ENCODE results near the gene NTF3. TPM values are rescaled to one million over a fixed set of nuclear protein-coding genes. Genes with fewer than 3 reads are reported as not detected.

The NTF3 gene
- 2.5 and 2.9 TPM in 2 replicates for polyA plus RNA-seq (2013)

GRCh38 chr12:5432011-5432400, at the start of gene NTF3:
TSS of gene NTF3 (plus strand) at chr12:5432108. CDS start at chr12:5432325, 217 bp downstream.
- H3K18ac ChIP-seq (ENCODE audit: low read length) = peak within 1 kb of the TSS; percentile 25
- H2BK12ac ChIP-seq (ENCODE audit: low read length) = no peak within 1 kb of the TSS
- H3K23ac ChIP-seq (ENCODE audit: low read length) = no peak within 1 kb of the TSS

DNA sequence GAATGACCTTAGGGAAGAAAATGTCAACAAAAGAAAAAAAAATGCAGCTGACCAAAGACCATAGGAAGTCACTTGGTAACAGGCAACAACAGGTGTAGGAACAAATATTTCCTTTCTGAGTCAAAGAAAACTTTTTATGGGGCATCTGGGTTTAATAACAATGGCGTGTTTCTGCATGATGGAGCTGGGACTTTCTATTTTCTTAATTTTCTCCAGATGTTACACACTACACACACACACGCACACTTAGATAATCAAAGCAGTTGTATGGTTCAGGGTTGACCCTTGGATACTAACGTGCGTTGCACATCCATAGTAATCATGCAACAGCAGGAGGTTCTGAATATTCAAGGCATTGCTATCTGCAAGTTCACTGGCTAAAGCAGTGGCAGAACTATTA, 47.9 kb upstream of the NTF3 start:
- no peaks in the 10 kb centered on the region for H3K79me2 ChIP-seq (ENCODE audit: control insufficient read depth, insufficient read depth, low read length, poor library complexity)
- no peak overlapping the region for H2BK120ac ChIP-seq (ENCODE audit: insufficient read depth, low read length, poor library complexity)
- no peak overlapping the region for H3K27ac ChIP-seq (ENCODE audit: low read depth, low read length)
- no peak overlapping the region for H3K18ac ChIP-seq (ENCODE audit: low read length)
- H4K12ac ChIP-seq (ENCODE audit: low read depth, low read length) = no peak overlapping the region
- H3K4me1 ChIP-seq (ENCODE audit: control insufficient read depth in 1 of 2, insufficient read depth in 2 of 2, low read length in 2 of 2) = peaks cover 5 to 6% of the 10 kb centered on the region in 2 experiments
- no CpG with 5 or more reads among the region's 4 CpGs for WGBS (ENCODE audit: extremely low coverage, insufficient coverage, insufficient read length)
- no peak overlapping the region for H2AK5ac ChIP-seq (ENCODE audit: low read length)
- no peaks in the 10 kb centered on the region for H3K79me1 ChIP-seq (ENCODE audit: low read length)
- no peaks in the 10 kb centered on the region for H3K27me3 ChIP-seq (ENCODE audit: insufficient read depth, low read length)
- no peak overlapping the region for H2BK12ac ChIP-seq (ENCODE audit: low read length)
- no peak overlapping the region for H4K91ac ChIP-seq (ENCODE audit: low read depth, low read length)
- H4K8ac ChIP-seq (ENCODE audit: low read depth, low read length) = no peak overlapping the region
- H3K9me3 ChIP-seq (ENCODE audit: insufficient read depth, low read depth, low read length) = no peaks in the 10 kb centered on the region
- no peak overlapping the region for H3K4me2 ChIP-seq (ENCODE audit: low read length)
- no peak overlapping the region for H3K23ac ChIP-seq (ENCODE audit: low read length)
- no peak overlapping the region for H3K4me3 ChIP-seq (ENCODE audit: low read depth, low read length)
- H2AFZ ChIP-seq (ENCODE audit: insufficient read depth, low read length, poor library complexity) = no peak overlapping the region
- no peaks in the 10 kb centered on the region for H3K36me3 ChIP-seq (ENCODE audit: control insufficient read depth in 1 of 2, insufficient read depth in 2 of 2, low read length in 2 of 2)
- H3K4ac ChIP-seq (ENCODE audit: low read depth, low read length) = no peak overlapping the region
- H2BK5ac ChIP-seq (ENCODE audit: low read depth, low read length, poor library complexity) = no peak overlapping the region
- no peak overlapping the region for H3K9ac ChIP-seq (ENCODE audit: low read length)
- DNase-seq = no peak
- H3K14ac ChIP-seq (ENCODE audit: low read length) = no peak overlapping the region

More at GRCh38 chr12:5432011-5432400, at the start of gene NTF3:
- peaks cover 2% of the 10 kb centered on the region for H3K79me1 ChIP-seq (ENCODE audit: low read length)
- no peak within 1 kb of the TSS for H2BK5ac ChIP-seq (ENCODE audit: low read depth, low read length, poor library complexity)
- H2AFZ ChIP-seq (ENCODE audit: insufficient read depth, low read length, poor library complexity) = peak within 1 kb of the TSS; percentile 64
- no CpG with 5 or more reads among the region's 34 CpGs for WGBS (ENCODE audit: extremely low coverage, insufficient coverage, insufficient read length)
- no peak within 1 kb of the TSS for H3K14ac ChIP-seq (ENCODE audit: low read length)
- H3K27ac ChIP-seq (ENCODE audit: low read depth, low read length) = no peak within 1 kb of the TSS
- no peaks in the 10 kb centered on the region for H3K9me3 ChIP-seq (ENCODE audit: insufficient read depth, low read depth, low read length)
- no peak within 1 kb of the TSS for H4K91ac ChIP-seq (ENCODE audit: low read depth, low read length)
- peak within 1 kb of the TSS; percentile 95 for H3K4me2 ChIP-seq (ENCODE audit: low read length)
- no peak for DNase-seq
- H3K4me1 ChIP-seq (ENCODE audit: control insufficient read depth in 1 of 2, insufficient read depth in 2 of 2, low read length in 2 of 2) = peaks cover 21 to 38% of the 10 kb centered on the region in 2 experiments
- peak within 1 kb of the TSS; percentile 21 for H3K9ac ChIP-seq (ENCODE audit: low read length)
- H4K12ac ChIP-seq (ENCODE audit: low read depth, low read length) = no peak within 1 kb of the TSS
- H3K27me3 ChIP-seq (ENCODE audit: insufficient read depth, low read length) = peaks cover 16% of the 10 kb centered on the region
- H3K79me2 ChIP-seq (ENCODE audit: control insufficient read depth, insufficient read depth, low read length, poor library complexity) = peaks cover 2% of the 10 kb centered on the region
- H2AK5ac ChIP-seq (ENCODE audit: low read length) = no peak within 1 kb of the TSS
- peak within 1 kb of the TSS; percentile 73 for H3K4me3 ChIP-seq (ENCODE audit: low read depth, low read length)
- H2BK120ac ChIP-seq (ENCODE audit: insufficient read depth, low read length, poor library complexity) = no peak within 1 kb of the TSS
- H4K8ac ChIP-seq (ENCODE audit: low read depth, low read length) = peak within 1 kb of the TSS; percentile 16
- no peaks in the 10 kb centered on the region for H3K36me3 ChIP-seq (ENCODE audit: control insufficient read depth in 1 of 2, insufficient read depth in 2 of 2, low read length in 2 of 2)
- H3K4ac ChIP-seq (ENCODE audit: low read depth, low read length) = peak within 1 kb of the TSS; percentile 21

DNA sequence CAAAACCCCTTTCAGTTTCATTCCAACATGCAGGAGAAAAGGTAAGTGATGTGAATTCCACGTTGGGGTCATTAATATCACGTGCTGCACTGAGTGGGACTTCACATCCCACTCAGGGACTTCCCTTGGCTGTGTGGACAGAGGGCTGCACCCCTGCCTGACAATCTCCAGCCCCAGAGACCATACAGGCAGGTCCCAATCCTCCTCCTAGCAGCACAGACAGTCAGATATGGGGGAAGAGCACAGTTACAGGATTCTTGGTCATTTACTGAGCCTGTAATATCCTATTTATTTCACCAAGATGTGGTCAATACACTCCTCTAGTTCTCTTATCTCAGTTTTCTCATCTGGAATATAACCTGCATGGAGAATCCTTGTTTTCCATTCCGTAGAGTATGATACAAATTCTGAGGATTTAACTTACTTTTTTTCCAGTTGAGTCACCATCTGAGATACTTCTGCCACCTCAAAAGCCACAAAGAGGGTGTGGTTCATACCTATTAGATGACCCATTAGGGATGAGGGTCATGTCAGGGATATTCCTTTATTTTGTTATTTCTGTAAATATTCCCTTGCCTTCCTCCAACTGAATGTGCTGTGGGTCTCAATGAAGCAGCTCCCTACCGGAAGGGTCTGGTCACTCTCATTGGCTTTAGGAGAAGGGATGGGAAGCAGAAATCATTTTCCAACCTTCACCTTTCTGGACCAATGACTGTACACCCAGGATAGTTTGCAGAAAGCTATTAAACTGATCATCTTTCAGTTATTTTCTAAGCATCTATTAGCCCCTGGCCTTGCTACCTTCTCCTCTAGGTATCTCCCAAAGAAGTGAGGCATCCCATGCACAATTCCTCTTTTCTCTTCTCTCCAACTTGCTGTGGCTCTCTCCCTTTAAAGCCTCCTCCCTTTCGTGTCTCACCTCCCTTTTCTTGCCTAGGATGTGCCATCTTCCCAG, 43.0 kb upstream of the NTF3 start:
- no peaks in the 10 kb centered on the region for H3K79me2 ChIP-seq (ENCODE audit: control insufficient read depth, insufficient read depth, low read length, poor library complexity)
- no peak overlapping the region for H3K27ac ChIP-seq (ENCODE audit: low read depth, low read length)
- no peak overlapping the region for H2BK12ac ChIP-seq (ENCODE audit: low read length)
- H3K23ac ChIP-seq (ENCODE audit: low read length) = peak overlapping the region; percentile 86
- no peak overlapping the region for H4K12ac ChIP-seq (ENCODE audit: low read depth, low read length)
- H3K4me1 ChIP-seq (ENCODE audit: control insufficient read depth in 1 of 2, insufficient read depth in 2 of 2, low read length in 2 of 2) = no peaks in the 10 kb centered on the region
- no peak overlapping the region for H4K8ac ChIP-seq (ENCODE audit: low read depth, low read length)
- H3K4ac ChIP-seq (ENCODE audit: low read depth, low read length) = no peak overlapping the region
- no peak overlapping the region for H3K14ac ChIP-seq (ENCODE audit: low read length)
- H2BK5ac ChIP-seq (ENCODE audit: low read depth, low read length, poor library complexity) = no peak overlapping the region
- no peak overlapping the region for H3K18ac ChIP-seq (ENCODE audit: low read length)
- WGBS (ENCODE audit: extremely low coverage, insufficient coverage, insufficient read length) = no CpG with 5 or more reads among the region's 5 CpGs
- H4K91ac ChIP-seq (ENCODE audit: low read depth, low read length) = no peak overlapping the region
- H3K4me3 ChIP-seq (ENCODE audit: low read depth, low read length) = no peak overlapping the region
- no peak overlapping the region for H3K4me2 ChIP-seq (ENCODE audit: low read length)
- H3K9ac ChIP-seq (ENCODE audit: low read length) = no peak overlapping the region
- DNase-seq = peak in 1 of 2 donors; percentile 55
- no peak overlapping the region for H2AK5ac ChIP-seq (ENCODE audit: low read length)
- no peak overlapping the region for H2BK120ac ChIP-seq (ENCODE audit: insufficient read depth, low read length, poor library complexity)
- no peaks in the 10 kb centered on the region for H3K36me3 ChIP-seq (ENCODE audit: control insufficient read depth in 1 of 2, insufficient read depth in 2 of 2, low read length in 2 of 2)
- H3K79me1 ChIP-seq (ENCODE audit: low read length) = no peaks in the 10 kb centered on the region
- H2AFZ ChIP-seq (ENCODE audit: insufficient read depth, low read length, poor library complexity) = no peak overlapping the region
- no peaks in the 10 kb centered on the region for H3K9me3 ChIP-seq (ENCODE audit: insufficient read depth, low read depth, low read length)
- no peaks in the 10 kb centered on the region for H3K27me3 ChIP-seq (ENCODE audit: insufficient read depth, low read length)

GRCh38 chr12:5390174-5390799, 41.6 kb upstream of the NTF3 start:
- H2AFZ ChIP-seq (ENCODE audit: insufficient read depth, low read length, poor library complexity) = no peak overlapping the region
- no peak overlapping the region for H3K4ac ChIP-seq (ENCODE audit: low read depth, low read length)
- H3K14ac ChIP-seq (ENCODE audit: low read length) = no peak overlapping the region
- H3K79me1 ChIP-seq (ENCODE audit: low read length) = no peaks in the 10 kb centered on the region
- peaks cover 0 to under 1% of the 10 kb centered on the region in 2 experiments for H3K4me1 ChIP-seq (ENCODE audit: control insufficient read depth in 1 of 2, insufficient read depth in 2 of 2, low read length in 2 of 2)
- H3K27ac ChIP-seq (ENCODE audit: low read depth, low read length) = no peak overlapping the region
- no peaks in the 10 kb centered on the region for H3K9me3 ChIP-seq (ENCODE audit: insufficient read depth, low read depth, low read length)
- no peak overlapping the region for H4K8ac ChIP-seq (ENCODE audit: low read depth, low read length)
- no peak overlapping the region for H3K18ac ChIP-seq (ENCODE audit: low read length)
- H3K4me2 ChIP-seq (ENCODE audit: low read length) = no peak overlapping the region
- no peaks in the 10 kb centered on the region for H3K79me2 ChIP-seq (ENCODE audit: control insufficient read depth, insufficient read depth, low read length, poor library complexity)
- H3K9ac ChIP-seq (ENCODE audit: low read length) = no peak overlapping the region
- no peaks in the 10 kb centered on the region for H3K27me3 ChIP-seq (ENCODE audit: insufficient read depth, low read length)
- no peak overlapping the region for H2BK12ac ChIP-seq (ENCODE audit: low read length)
- no peak overlapping the region for H2BK5ac ChIP-seq (ENCODE audit: low read depth, low read length, poor library complexity)
- no peaks in the 10 kb centered on the region for H3K36me3 ChIP-seq (ENCODE audit: control insufficient read depth in 1 of 2, insufficient read depth in 2 of 2, low read length in 2 of 2)
- no CpG with 5 or more reads among the region's 6 CpGs for WGBS (ENCODE audit: extremely low coverage, insufficient coverage, insufficient read length)
- no peak for DNase-seq
- no peak overlapping the region for H3K4me3 ChIP-seq (ENCODE audit: low read depth, low read length)
- H4K91ac ChIP-seq (ENCODE audit: low read depth, low read length) = no peak overlapping the region
- no peak overlapping the region for H3K23ac ChIP-seq (ENCODE audit: low read length)
- H2AK5ac ChIP-seq (ENCODE audit: low read length) = no peak overlapping the region
- no peak overlapping the region for H2BK120ac ChIP-seq (ENCODE audit: insufficient read depth, low read length, poor library complexity)
- no peak overlapping the region for H4K12ac ChIP-seq (ENCODE audit: low read depth, low read length)

All from trophoblast cell (in vitro differentiated cells and primary cell).